Medulla oblongata (tissue), 1 donor: Measurements from ENCODE around the gene INCENP.
A peak's percentile ranks its signal among the peaks of the same experiment; 100 is the strongest.

Experiments
- DNase-seq: peaks from one replicate; pipeline ENCODE4 v3.0.0-alpha.2; 2015; ENCODE audit errors: extremely low spot score

INCENP gene

GRCh38 chr11:62124186-62125113, 639 bp downstream of the INCENP start:
- peak; percentile 12 for DNase-seq

- no peak for DNase-seq
Observed at GRCh38 chr11:62125316-62125715, 1.5 kb downstream of the INCENP start.

GRCh38 chr11:62125881-62126280, 2.1 kb downstream of the INCENP start:
- no peak for DNase-seq

GRCh38 chr11:62127426-62127825, 3.6 kb downstream of the INCENP start:
- DNase-seq = no peak

GRCh38 chr11:62127941-62128770, 4.3 kb downstream of the INCENP start:
- no peak for DNase-seq

GRCh38 chr11:62128835-62129234, 5.0 kb downstream of the INCENP start:
- DNase-seq = no peak

- DNase-seq = no peak
Observed at GRCh38 chr11:62129590-62130282, 5.9 kb downstream of the INCENP start.

GRCh38 chr11:62130283-62131169, 6.7 kb downstream of the INCENP start:
- DNase-seq = no peak

- DNase-seq = no peak
Observed at GRCh38 chr11:62131170-62131464, 7.3 kb downstream of the INCENP start.

GRCh38 chr11:62132191-62132590, 8.4 kb downstream of the INCENP start:
- DNase-seq = no peak

- DNase-seq = no peak
Observed at GRCh38 chr11:62132689-62133293, 9.0 kb downstream of the INCENP start.

- DNase-seq = no peak
Observed at GRCh38 chr11:62133328-62134065, 9.7 kb downstream of the INCENP start.

- no peak for DNase-seq
Observed at GRCh38 chr11:62137276-62137861, 13.6 kb downstream of the INCENP start.

- no peak for DNase-seq
Observed at GRCh38 chr11:62137881-62138629, 14.2 kb downstream of the INCENP start.

- DNase-seq = no peak
Observed at GRCh38 chr11:62138630-62139425, 15.0 kb downstream of the INCENP start.

GRCh38 chr11:62139526-62140303, 15.9 kb downstream of the INCENP start:
- no peak for DNase-seq
